HG02798 (cell line): ENCODE data around the gene SOS1.
"Not testable (repeated sequence)": the region's sequence is repeated elsewhere in the genome, so short reads cannot be mapped to it uniquely, and the experiment has no call there.

Experiments
- ATAC-seq: cut with Tn5 transposase; IDR thresholded peaks from one replicate; pipeline ENCODE4 v1.9.1; 2021; ENCODE audit warnings: mild to moderate bottlenecking; ENCODE audit not compliant: unreplicated experiment, poor library complexity

Gene SOS1

DNA sequence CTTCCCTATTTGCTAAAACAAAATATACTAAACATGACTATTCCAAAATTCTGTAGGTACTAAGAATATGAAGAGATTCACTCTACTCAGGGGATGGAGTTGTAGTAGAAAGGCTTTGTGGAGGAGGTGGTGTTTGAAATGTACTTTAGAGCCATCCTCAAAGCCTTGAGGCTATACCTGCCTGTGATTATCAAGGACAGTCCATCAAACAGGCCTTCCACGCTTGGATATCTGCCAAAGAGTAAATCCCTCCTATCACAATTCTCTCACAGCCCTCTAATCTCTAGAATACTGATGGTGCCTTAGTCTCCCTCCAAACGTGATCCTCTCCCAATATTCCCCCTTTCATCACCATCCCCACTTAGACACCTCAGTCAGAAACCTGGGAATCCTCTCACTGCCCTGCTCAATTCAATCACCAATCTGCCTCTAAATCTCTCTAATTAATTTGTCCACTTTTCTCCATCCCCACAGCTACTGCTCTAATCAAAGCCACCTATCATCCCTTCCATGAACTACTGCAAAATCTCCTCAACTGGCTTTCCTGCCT, 13.1 kb downstream of the SOS1 start:
- ATAC-seq: no peak

DNA sequence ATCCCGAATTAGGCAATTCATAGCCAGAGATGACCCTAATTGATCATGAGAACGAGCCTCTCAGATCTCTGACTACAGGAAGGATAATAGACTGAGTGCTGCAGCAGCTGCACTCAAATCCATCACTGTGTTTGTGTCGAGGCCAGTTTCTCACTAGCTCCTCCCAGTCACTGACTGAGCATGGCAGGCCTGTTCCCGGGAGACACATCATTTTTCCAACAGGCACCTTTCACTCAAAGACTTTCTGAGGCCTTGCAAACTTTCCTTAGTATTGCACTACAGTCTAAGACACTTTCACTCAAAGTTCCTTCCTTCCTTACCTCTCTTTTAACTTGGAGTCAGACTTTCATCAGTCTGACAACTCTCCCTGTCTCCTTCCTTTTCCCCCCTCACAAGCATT, 13.7 kb downstream of the SOS1 start:
- no peak for ATAC-seq

DNA sequence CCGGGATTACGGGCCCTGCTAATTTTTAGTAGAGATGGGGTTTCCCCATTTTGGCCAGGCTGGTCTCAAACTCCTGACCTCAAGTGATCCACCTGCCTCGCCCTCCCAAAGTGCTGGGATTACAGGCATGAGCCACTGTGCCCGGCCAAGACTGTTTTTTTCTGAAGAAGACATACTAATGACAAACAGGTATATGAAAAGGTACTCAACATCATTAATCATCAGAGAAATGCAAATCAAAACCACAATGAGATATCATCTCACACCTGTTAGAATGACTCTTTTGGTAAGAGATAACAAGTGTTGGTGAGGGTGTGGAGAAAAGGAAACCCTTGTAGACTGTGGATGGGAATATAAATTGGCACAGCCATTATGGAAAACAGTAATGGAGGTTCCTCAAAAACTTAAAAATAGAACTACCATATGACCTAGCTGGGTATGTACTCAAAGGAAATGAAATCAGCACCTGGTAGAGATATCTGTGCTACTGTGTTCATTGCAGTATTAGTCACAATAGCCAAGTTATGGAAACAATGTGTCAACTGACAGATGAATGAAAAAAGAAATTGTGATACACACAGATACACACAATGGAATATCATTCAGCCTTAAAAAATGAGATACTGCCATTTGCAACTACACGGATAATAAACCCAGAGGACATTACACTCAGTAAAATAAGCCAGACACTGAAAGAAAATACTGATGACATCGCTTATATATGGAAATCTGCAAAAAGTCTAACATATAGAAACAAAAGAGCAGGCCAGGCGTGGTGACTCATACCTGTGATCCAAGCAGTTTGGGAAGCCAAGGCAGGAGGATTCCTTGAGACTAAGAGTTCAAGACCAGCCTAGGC, 20.8 kb downstream of the SOS1 start:
- ATAC-seq: peak; percentile 59

DNA sequence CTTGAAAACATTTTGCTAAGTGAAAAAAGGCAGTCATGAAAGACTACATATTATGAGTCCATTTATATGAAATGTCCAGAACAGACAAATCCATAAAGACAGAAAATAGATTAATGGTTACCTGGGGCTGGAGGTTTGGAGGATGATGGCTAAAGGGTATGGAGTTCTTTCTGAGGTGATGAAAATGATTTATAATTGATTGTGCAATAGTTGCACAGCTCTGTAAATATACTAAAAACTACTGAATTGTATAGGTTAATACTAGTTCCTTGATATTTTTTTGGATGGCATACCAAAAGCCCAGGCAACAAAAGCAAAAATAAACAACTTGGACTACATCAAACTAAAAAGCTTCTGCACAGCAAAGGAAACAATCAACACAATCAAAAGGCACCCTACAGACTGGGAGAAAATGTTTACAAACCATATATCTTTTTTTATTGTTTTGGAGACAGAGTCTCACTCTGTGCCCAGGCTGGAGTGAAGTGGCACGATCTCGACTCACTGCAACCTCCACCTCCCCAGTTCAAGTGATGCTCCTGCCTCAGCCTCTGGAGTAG, 21.5 kb downstream of the SOS1 start:
- ATAC-seq: no peak

DNA sequence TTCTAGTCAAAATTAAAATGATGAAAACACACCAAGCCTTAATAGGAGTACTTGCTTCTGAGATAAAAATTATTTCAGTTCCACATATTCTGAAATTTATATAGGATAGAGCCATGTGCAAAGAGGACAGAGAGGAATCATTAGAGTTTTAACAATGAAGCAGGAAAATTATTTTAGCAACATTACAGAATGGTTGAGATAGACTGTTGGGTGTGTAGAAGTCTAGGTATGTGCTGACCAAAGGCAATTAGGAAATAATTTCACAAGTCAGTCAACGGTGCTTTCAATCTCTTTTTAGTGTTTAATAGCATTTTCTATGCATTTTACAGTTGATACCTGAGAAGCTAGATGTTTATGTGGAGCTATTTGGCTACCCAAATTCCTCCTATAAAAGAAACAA, 25.2 kb downstream of the SOS1 start:
- ATAC-seq: no peak

DNA sequence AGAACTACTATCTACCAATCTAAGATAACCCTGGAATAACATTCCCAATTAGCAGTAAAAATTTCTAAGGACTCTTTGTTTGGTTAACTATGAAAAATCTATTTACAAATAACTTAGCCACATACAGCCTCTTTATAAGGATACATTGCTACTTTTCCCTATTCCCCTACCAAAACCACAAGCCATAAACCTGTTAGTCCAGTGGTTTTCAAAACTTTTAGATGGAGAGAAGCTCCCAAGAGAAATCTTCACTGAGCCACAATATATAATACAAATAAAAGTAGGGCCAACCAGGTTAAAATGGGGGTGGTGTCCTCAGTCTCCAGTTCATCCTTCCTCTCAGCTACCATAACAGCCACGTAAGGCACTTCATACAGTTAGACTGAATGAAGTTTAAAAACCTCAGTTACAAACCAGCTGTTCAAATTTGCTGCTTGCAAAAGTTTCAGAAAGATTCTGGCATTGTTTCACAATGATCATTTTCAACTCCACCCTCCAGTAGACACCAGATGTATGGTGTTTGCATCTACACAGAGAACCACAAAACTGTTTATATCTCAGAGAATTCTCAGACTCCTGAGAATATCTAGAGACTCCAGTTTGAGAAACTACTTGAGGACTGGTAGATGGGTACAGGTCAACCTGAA, 26.0 kb downstream of the SOS1 start:
- ATAC-seq: peak; percentile 89

DNA sequence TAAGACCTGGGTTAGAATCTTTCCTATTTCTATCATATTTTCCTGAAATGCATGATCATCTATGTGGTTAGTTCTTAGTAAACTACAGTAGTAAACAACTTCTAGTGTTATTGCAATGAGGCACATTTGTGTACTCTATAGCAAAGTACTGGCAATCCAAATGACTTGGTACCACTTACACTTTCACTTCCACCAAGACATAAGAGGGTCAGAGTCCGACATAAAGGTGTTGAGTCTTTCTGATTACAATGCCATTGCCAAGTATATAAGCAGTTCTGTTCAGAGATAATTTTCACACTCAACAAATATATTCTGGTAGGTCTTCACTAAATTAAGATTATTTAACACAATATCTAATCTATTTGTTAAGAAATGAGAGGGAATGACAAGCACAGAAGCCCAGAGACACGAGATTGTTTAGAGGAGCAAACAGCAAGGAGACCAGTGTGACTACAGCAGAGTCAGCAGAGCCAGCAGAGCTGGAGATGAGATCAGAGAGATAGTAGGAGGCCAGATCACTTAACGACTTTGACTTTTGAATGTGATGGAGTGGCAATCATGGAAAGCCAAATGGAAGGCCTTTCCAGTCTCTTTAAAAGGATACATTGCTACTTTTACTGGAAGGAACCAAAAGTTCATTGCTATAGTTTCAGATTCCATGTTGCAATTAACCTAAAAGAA, 27.5 kb downstream of the SOS1 start:
- peak; percentile 35 for ATAC-seq

DNA sequence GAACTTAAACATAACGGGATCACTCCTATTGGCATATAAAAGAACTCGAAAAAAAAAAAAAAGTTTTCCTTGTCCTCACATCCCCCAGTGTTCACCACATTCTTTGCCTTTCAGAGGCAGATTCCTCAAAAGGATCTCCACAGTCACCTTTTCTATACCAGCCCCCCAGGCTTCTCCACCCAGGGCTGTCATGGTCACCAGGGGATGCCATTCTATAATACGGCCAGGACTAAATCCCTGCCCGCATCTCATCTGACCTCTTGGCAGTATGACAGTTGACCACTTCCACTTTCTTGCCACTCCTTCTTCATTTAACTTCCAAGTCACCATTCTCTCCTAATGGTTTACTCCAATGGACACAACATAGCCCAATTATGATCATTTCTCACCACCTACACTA, 29.3 kb downstream of the SOS1 start:
- ATAC-seq: no peak

DNA sequence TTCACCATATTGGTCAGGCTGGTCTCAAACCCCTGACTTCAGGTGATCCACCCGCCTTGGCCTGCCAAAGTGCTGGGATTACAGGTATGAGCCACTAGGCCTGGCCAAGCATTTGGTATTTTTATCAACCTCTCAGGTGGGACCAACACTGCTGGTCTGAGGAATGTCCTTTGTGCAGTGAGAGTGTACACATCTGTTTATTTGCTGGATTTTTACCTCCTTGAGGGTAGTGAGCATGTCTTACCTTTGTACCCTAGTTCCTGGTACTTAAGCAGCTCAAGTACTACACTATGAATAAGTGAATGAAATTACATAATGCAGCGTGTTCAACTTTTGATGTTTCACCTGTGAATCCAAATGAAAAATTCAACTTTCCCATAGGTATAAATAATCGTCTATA, 29.8 kb downstream of the SOS1 start:
- ATAC-seq: no peak

DNA sequence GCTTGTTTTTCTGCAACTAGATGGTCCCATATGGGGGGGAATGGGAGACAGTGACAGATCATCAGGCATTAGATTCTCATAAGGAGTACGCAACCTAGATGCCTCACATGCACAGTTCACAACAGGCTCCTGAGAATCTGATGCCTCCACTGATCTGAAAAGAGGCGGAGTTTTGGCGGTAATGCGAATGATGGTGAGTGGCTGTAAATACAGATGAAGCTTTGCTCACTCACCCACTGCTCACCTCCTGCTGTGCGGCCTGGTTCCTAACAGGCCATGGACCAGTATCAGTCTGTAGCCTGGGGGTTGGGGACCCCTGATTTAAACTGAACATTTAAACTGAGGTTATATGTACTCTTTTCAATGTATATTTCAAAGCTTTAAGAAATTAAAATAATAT, 40.7 kb downstream of the SOS1 start:
- no peak for ATAC-seq

DNA sequence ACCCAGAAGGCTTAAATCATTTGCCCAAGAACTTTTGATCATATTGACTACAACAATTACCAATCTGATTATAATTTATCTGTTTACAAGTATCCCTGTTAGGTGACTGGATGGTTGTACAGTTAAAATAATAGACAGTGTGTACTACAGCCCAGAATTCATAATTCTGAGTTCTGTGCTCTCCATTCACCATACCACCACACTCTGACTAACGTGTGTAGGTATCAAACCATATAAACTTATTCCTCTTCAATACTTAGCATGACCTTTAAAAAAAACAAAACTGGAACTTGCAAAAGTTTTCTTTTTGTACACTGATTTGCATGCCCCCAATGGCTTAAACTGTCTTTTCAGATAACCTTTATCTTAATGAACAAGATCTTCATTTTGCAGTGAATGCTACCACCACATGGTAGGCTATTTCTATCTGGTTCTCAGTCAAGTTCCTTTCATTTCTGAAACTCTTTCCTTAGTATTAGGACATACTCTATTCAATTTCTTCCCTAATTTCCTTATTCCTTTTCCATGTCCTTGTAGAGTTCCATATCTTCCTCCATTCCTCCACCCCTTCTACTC, 50.9 kb downstream of the SOS1 start:
- ATAC-seq: no peak

DNA sequence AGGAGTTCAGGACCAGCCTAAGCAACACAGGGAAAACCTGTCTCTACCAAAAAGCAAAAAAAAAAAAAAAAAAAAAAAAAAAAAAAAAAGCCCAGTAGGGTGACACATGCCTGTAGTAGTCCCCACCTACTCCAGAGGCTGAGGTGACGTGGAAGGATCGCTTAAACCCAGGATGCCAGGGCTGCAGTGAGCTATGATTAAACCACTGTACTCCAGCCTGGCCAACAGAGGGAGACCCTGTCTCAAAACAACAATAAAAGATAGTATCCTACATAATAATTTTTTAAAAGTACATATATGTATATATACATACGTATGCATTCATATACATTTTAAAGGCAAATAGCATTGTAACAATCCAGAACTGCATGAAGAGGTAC, 51.7 kb downstream of the SOS1 start:
- ATAC-seq: no peak

DNA sequence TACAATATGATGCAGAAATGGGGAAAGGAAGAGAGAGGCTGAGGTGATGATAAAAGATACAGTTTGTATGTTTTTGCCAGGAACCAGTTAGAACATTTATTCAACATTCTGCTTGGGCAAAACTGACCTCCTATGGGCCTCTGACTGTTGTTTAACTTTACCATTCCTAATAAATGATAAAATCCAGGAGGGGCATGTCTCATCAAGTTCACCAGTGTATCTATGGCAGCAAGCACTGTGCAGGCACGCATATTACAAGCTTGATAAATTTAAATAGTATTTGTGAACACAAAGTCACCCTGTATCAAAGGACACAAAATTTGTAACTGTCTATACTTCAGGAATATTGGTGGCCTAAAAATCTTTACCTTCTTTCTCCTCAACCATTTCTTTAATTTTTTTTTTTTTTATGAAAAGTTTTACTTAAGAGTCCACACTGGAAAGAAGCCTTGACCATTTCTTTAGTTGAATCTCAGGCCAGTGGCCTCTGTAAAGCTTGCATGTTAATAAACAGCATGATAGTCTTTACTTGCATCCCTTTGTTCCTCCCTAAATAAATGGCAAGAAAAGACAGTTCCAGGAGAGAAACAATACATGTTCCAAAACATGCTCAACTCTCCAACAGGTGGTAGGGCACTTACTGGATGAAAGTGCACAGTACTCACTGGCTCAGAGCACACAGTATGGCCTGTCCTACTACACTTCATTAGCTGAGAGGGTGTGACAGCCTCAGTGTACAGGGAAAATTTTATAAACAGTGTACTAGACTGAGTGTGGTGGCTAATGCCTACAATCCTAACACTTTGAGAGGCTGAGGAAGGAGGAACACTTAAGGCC, 52.3 kb downstream of the SOS1 start:
- no peak for ATAC-seq

DNA sequence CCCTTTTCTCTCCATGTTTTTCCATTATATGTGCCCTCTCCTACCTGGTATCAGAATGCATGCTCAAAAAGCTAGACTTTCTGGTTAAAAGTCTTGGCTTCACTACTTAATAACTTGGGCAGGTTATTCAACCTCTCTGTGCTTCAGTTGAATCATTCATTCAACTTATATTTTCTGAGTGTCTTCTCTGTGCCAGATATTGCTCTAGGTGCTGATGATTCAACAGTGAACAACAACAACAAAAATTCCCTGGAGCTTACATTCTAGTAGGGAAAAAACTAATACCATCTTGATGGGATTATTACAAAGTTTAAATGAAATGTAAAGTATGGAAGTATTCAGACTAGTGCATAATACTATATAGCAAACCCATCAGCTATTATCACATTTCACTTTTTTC, 55.2 kb downstream of the SOS1 start:
- ATAC-seq: no peak

DNA sequence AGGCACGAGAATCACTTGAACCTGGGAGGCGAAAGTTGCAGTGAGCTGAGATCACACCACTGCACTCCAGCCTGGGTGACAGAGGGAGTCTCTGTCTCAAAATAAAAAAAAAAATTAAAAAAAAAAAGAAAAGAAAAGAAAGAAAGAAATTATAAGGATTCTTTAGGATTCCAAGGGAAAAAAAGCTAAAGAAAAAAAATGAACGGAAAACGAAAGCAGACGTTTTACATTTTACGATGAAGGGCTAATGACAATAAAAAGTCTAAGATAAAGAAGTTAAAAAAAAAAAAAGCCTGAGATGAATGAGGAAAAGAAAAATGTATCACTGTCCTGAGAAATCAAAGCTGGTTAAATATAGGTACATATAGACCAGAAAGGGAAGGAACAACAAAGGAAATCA, 58.5 kb downstream of the SOS1 start:
- no peak for ATAC-seq

DNA sequence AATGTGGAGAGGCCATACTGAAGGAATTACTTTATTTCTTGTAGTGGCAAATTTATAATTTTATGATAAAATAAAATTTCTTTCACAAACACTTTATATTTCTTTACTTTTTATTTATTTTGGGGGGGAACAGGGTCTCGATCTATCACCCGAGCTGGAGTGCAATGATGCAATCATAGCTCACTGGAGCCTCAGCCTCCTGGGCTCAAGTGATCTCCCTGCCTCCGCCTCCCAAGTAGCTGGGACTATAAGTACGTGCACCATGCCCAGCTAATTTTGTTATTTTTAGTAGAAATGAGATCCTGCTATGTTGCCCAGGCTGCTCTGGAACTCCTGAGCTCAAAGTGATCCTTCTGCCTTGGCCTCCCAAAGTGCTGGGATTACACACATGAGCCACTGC, 59.6 kb downstream of the SOS1 start:
- no peak for ATAC-seq

DNA sequence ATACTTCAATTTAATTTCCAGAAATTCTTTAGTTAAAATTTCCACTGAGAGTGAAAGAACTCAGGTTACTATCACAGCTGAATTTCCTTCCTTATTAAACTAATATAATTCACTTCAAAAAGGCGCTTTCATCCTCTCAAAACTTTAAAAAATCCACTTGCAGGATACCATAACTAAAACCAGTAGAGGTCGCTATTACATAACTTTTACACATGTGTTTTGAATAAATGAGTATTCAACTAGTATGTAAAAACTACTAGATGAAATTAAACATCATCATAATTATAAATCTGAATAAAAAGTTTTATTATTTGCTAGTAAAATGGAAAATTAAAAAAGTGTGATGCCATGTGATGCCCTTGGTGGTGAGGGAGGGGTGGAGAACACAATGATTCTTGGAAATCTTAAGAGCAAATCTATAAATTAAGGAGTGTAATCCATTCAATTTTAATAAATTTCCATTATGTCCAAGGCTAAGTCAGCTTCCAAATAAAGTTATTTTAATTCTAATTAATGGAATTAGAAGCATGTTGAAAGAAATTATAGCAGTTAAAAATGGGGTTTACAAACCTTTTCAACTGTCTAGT, 61.4 kb downstream of the SOS1 start:
- no peak for ATAC-seq

DNA sequence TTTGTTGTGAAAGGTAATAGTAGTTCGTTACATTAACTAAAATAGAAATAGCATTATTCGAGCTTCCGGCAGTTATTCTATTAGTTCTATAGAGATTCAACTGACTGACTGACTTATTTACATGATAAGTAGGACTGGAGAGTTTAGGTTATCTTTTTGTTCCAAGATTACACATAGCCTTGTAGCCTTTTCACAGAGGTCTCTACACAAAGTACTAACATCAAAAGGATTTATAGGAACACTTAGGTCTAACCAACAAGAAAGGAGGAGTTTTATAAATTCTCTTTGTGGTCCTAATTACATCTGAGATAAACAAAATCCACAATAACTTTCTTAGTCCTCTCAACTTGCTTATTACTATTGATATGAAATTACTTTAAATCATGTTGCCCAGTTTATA, 62.8 kb downstream of the SOS1 start:
- ATAC-seq: no peak

DNA sequence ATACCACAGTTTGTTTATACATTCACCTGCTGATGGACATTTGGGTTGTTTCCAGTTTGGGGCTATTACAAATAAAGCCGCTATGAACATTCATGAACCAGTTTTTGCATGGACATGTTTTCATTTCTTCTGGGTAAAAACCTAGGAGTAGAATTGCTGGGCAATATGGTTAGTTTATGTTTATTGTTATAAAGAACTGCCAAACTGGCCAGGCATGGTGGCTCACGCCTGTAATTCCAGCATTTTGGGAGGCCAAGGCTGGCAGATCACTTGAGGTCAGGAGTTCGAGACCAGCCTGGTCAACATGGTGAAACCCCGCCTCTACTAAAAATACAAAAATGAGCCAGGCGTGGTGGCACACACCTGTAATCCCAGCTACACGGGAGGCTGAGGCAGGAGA, 68.2 kb downstream of the SOS1 start:
- ATAC-seq: not testable (repeated sequence)
